ENCODE measurements around the gene GPR52. TPM values are rescaled to one million over a fixed set of nuclear protein-coding genes. Genes with fewer than 3 reads are reported as not detected.

Gene GPR52
- polyA plus RNA-seq, 1 donor: not detected

DNA sequence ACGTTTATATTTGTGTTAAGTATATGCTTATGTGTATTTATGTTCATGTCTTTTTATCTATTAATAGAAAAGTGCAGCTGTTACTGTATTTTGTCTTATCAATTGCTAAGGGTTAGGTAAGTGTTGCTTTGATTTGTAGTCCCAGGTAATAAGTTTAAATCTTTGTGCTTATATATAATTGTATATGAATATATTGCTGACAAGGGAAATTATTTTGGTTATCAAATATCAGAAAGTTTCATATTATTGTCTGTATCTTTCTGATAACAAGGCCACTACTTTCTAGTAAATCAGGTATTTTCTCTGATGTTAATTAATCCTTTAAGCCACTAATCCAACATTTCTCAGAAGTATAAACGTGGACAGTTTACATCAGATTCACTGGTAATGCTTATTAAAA, 21.3 kb downstream of the GPR52 start:
- DNase-seq: no peak

DNA sequence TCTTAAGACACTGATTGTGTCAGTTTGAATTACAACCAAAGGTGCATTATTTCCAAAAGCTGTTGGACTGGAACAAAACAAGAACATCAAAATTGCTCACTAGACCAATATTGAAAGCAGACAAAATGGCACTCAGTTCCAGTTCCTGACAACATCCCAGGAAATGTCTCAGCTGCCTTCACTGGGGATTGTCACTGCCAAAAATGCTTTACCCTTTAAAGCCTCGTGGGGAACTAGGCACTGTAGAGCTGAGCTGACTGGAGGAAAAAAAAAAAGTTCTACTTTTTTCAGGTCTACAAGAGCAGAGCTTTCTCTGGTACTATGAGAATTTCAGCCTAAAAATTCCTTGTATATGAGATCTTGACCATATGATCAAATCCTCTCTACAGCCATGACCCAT, 21.9 kb downstream of the GPR52 start:
- DNase-seq: no peak

DNA sequence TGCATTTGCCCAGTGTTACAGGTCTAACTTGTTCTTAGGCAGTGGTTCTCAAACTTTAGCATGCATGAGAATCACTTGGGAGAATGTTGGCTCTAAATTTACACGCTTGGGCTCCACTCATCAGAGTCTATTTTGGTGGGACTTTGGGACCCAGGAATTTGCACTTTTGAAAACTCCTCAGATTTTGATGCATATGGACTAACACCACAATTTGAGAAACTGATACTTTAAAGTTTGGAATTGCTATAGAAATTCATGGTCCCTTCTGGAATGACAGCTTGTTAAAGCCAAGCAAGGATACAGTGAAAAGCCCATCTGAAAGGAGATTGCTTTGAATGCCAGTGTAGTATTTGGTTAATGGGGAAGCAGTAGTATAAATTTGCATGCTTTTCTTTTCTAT, 31.5 kb downstream of the GPR52 start:
- no peak for DNase-seq

DNA sequence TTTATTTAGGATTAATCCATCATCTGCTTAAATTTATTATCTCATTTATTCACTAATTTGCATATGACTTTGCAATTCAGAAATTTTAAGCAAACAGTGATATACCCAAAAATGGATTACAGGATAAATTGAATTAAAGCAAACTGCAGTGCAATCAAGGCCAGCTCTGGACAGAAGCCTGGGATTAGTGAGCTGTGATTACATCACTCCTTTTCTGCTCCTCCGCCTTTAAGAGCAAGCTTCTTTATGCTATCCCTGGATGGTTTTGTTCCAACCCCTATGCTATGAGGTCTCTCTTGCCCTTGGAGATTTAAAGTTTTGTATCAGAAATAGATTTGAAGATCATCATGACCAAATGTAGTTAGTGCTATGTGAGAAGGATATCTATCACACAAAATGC, 32.6 kb downstream of the GPR52 start:
- DNase-seq: peak; percentile 2

DNA sequence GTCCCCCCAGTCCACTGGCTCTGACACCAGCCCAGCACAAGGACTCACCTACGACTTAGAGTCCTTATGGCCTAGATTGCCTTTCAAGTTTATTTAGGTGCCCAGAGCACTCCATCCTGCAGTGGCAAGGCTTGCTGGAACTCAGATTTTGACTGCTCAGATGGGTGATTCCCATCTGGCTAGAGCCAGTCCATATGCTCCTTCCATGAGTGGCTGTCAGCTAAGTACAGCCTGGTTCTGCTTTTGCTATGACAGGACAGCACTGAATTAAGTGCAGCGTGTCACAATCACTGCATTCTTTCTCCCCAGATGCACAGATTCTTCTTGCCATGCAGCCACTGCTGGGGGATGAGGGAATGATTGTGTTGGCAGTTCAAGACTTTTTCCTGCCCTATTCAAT, 43.8 kb downstream of the GPR52 start:
- DNase-seq: no peak

DNA sequence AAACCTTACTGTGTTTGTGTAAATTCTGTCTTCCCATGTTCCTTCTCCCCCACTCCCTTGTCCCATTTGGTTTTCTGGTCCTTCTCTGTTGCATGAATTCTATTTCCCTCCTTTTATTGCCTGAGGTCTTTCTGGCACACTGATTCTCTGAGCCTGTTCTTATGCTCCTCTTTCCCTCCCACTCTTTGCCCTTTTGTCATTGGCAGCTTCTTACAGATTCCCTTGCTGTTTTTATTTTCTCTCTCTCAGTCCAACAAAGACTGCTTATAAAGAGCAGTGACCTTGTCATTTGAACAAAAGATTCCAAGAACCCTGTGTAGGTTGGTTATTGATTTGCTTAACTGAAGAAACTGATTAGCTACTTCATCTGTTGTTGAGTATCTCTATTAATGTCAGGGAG, 49.7 kb downstream of the GPR52 start:
- no peak for DNase-seq

Measured in hindlimb muscle (tissue), 1 donor.